Nephron (organoid): ENCODE results near the gene KLHL13.
A peak's percentile ranks its signal among the peaks of the same experiment; 100 is the strongest.
"Not testable (repeated sequence)": the region's sequence is repeated elsewhere in the genome, so short reads cannot be mapped to it uniquely, and the experiment has no call there.

Experiments used
- H3K27ac Mint-ChIP-seq, 3 experiments: 2 replicates each; pipeline ENCODE4 v1.8.0; 2020; ENCODE audit warnings: mixed read lengths in 3 of 3, mild to moderate bottlenecking in 2 of 3, moderate library complexity in 1 of 3
- H3K27me3 Mint-ChIP-seq: 2 replicates; pipeline ENCODE4 v1.8.0; 2021; ENCODE audit warnings: low read depth, mild to moderate bottlenecking, moderate library complexity, mixed read lengths
- H3K36me3 Mint-ChIP-seq: 2 replicates; pipeline ENCODE4 v1.8.0; 2020; ENCODE audit warnings: low read depth, mixed read lengths
- H3K4me1 Mint-ChIP-seq: 2 replicates; pipeline ENCODE4 v1.8.0; 2020; ENCODE audit warnings: mixed read lengths
- H3K4me3 Mint-ChIP-seq, 3 experiments: 2 replicates each; pipeline ENCODE4 v1.8.0; 2020; ENCODE audit warnings: mild to moderate bottlenecking in 3 of 3, mixed read lengths in 3 of 3, moderate library complexity in 2 of 3
- H3K9me3 Mint-ChIP-seq: 2 replicates; pipeline ENCODE4 v1.8.0; 2020; ENCODE audit warnings: mixed read lengths
- TF ChIP-seq, protein P1 (sequence below), 3 experiments: fragments of 200-600 bp; sonication (generic); IDR thresholded peaks; one replicate each; pipeline ENCODE4 v1.5.0; 2021; ENCODE audit warnings: antibody characterized with exemption in 3 of 3; ENCODE audit not compliant: unreplicated experiment in 3 of 3

KLHL13 gene

DNA sequence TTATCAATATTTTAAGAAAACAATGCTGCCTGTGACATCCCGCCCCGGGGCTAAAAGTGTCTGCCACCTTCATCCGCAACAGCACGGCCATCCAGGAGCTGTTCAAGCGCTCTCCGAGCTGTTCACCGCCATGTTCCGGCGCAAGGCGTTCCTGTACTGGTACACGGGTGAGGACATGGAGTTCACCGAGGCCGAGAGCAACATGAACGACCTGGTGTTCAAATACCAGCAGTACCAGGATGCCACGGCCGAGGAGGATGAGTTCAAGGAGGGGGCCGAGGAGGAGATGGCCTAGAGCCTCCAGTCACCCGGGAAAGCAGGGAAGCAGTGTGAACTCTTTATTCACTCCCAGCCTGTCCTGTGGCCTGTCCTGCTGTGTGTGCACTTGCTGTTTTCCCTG is 12.1 kb upstream of the KLHL13 start:
- Mint-ChIP-seq H3K4me1 (no peaks in the 10 kb centered on the region), H3K36me3 (no peaks in the 10 kb centered on the region), H3K9me3 (no peaks in the 10 kb centered on the region), H3K4me3 (no peak overlapping the region), H3K27me3 (no peaks in the 10 kb centered on the region), H3K27ac (no peak overlapping the region)
- TF ChIP-seq, protein P1, sequence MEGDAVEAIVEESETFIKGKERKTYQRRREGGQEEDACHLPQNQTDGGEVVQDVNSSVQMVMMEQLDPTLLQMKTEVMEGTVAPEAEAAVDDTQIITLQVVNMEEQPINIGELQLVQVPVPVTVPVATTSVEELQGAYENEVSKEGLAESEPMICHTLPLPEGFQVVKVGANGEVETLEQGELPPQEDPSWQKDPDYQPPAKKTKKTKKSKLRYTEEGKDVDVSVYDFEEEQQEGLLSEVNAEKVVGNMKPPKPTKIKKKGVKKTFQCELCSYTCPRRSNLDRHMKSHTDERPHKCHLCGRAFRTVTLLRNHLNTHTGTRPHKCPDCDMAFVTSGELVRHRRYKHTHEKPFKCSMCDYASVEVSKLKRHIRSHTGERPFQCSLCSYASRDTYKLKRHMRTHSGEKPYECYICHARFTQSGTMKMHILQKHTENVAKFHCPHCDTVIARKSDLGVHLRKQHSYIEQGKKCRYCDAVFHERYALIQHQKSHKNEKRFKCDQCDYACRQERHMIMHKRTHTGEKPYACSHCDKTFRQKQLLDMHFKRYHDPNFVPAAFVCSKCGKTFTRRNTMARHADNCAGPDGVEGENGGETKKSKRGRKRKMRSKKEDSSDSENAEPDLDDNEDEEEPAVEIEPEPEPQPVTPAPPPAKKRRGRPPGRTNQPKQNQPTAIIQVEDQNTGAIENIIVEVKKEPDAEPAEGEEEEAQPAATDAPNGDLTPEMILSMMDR (IDR thresholded peaks at IDR 0.05; ENCODE audit: unreplicated experiment in 3 of 3), result no peak

GRCh38 chrX:118126286-118126685 is 9.7 kb upstream of the KLHL13 start:
- H3K36me3 Mint-ChIP-seq, result no peaks in the 10 kb centered on the region
- no peaks in the 10 kb centered on the region for H3K9me3 Mint-ChIP-seq
- no peak overlapping the region for H3K4me3 Mint-ChIP-seq
- TF ChIP-seq, protein P1 (IDR thresholded peaks at IDR 0.05; ENCODE audit: unreplicated experiment in 3 of 3), result no peak
- H3K27ac Mint-ChIP-seq, result no peak overlapping the region
- no peaks in the 10 kb centered on the region for H3K27me3 Mint-ChIP-seq
- no peaks in the 10 kb centered on the region for H3K4me1 Mint-ChIP-seq

- not testable (repeated sequence) for H3K9me3 Mint-ChIP-seq, H3K36me3 Mint-ChIP-seq, H3K27ac Mint-ChIP-seq, H3K4me3 Mint-ChIP-seq, H3K4me1 Mint-ChIP-seq, H3K27me3 Mint-ChIP-seq
These were observed 7.6 kb upstream of the KLHL13 start for GRCh38 chrX:118124243-118124642.

DNA sequence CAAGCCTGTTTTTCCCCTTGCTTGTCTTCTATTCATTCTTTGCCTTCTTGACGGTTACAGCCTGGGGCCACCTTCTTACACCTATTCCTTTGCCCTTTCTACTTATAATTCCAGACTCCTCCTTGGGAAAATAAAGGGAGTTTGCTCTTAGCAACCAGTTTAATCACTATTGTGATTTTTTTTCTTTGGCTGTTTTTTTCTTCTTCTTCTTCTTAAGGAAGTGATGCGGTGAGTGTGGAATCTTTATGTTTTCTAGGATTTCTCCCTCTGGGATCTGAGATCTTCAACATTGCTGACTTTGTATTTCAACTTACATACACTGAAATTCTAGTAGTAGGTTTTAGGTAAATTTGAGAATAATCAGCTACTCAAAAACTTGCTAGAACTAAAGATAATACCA is 1.1 kb upstream of the KLHL13 start:
- Mint-ChIP-seq H3K27ac (peak overlapping the region; percentile 87 to 95 (median 88)), H3K27me3 (no peaks in the 10 kb centered on the region), H3K9me3 (no peaks in the 10 kb centered on the region), H3K4me3 (peak overlapping the region; percentile 74 to 88 (median 80)), H3K4me1 (peaks cover 12% of the 10 kb centered on the region), H3K36me3 (peaks cover 3% of the 10 kb centered on the region)
- TF ChIP-seq, protein P1 (IDR thresholded peaks at IDR 0.05; ENCODE audit: unreplicated experiment in 3 of 3), result no peak

DNA sequence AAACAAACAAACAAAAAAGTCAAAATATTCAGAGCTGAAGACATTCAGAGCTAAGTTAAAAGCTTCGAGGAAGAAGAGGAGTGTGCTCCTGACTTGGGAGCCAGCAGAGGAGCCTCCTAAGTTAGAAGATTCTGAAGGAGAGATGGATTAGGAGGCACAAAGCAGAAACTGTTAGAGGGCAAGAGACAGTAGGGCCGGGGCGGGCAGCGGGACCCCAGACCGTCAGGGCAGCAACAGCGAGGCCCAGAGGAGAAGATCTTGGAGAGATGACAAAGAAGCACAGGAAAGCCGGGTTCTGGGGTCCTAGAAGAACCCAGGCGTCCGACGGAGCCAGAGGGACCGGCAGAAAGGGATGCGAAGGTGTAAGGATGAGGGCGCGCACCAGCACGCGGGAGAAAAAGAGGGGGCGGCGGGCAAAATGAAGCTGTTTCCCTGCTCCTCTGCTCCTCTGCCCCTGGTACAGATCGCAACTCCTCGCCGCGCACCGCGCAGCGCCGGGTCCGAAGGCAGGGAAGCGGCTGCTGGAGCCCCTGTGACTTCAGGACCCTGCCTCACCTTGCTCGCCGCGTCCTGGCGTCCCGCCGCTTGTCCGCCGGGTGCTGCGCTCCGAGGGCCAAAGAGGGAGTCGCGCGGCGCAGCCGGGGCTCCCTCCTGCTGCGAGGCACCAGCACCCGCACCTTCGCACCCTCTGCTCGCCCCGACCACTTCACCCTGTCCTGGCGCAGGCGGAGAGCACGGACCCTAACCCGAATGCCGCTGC is 477 bp downstream of the KLHL13 start:
- Mint-ChIP-seq H3K27me3 (no peaks in the 10 kb centered on the region), H3K36me3 (peaks cover 3% of the 10 kb centered on the region), H3K27ac (peak overlapping the region; percentile 88 to 95 (median 93)), H3K4me3 (peak overlapping the region; percentile 94 to 98 (median 95)), H3K9me3 (no peaks in the 10 kb centered on the region), H3K4me1 (peaks cover 12% of the 10 kb centered on the region)
- TF ChIP-seq, protein P1 (IDR thresholded peaks at IDR 0.05; ENCODE audit: unreplicated experiment in 3 of 3), result no peak

- Mint-ChIP-seq H3K4me3 (peak overlapping the region; percentile 94 to 98 (median 95)), H3K36me3 (peaks cover 9% of the 10 kb centered on the region), H3K27me3 (no peaks in the 10 kb centered on the region), H3K4me1 (peaks cover 18% of the 10 kb centered on the region), H3K27ac (peak overlapping the region; percentile 88 to 95 (median 93)), H3K9me3 (no peaks in the 10 kb centered on the region)
- TF ChIP-seq, protein P1 (IDR thresholded peaks at IDR 0.05; ENCODE audit: unreplicated experiment in 3 of 3), result no peak
These were observed 1.6 kb downstream of the KLHL13 start for GRCh38 chrX:118114971-118115370.
